ENCODE data around the gene TKTL1.

GRCh38 chrX:154310616-154311536 lies 15.3 kb downstream of the TKTL1 start:
- TF ChIP-seq CTCF (IDR thresholded peaks at IDR 0.05): no peak
- TF ChIP-seq POLR2A (IDR thresholded peaks at IDR 0.05): no peak

Data from Peyer's patch (tissue), 4 donors.